Dermis blood vessel endothelial cell (primary cell): ENCODE data around the gene MPPED2. TPM values are rescaled to one million over a fixed set of nuclear protein-coding genes. Genes with fewer than 3 reads are reported as not detected.

ENCODE experiments used
- DNase-seq: peaks from one replicate; pipeline ENCODE4 v3.0.0; 2010
- total RNA-seq: library from RNA; depleted of rRNA; stranded (reverse); fragments of >200 nt; gene quantifications from 2 replicates; pipeline ENCODE4 v1.2.3, GENCODE V29; 2014

The MPPED2 gene
- total RNA-seq, 1 donor from 2014 or later = 0.85 TPM

GRCh38 chr11:30451167-30451566, 135.0 kb downstream of the MPPED2 start:
- DNase-seq = no peak

- DNase-seq = no peak
Measured at GRCh38 chr11:30447058-30447640, 139.0 kb downstream of the MPPED2 start.

DNA sequence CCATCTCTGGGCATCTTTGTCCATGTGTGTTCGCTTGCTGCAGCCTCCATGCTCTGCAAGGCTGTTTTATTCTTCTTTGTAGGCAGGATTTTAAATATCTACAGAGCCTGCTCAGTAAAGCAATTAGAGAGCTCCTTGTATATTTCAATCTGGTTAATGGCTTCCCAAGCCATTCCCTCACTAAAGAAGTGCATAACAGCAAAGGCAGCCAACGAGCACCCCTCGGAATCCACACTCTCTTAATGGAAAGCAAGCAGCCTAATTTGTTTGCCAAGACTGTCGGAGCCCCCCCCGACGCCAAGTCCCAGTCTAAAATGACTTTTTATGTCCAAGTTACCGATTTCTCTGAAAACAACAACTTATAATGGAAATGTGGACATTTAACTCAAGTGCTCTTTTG, 139.6 kb downstream of the MPPED2 start:
- no peak for DNase-seq

GRCh38 chr11:30445056-30445455, 141.1 kb downstream of the MPPED2 start:
- DNase-seq = no peak

GRCh38 chr11:30440510-30440909, 145.6 kb downstream of the MPPED2 start:
- no peak for DNase-seq

- DNase-seq = no peak
Measured at GRCh38 chr11:30436801-30437200, 149.4 kb downstream of the MPPED2 start.

- DNase-seq = no peak
Measured at GRCh38 chr11:30435488-30435887, 150.7 kb downstream of the MPPED2 start.

DNA sequence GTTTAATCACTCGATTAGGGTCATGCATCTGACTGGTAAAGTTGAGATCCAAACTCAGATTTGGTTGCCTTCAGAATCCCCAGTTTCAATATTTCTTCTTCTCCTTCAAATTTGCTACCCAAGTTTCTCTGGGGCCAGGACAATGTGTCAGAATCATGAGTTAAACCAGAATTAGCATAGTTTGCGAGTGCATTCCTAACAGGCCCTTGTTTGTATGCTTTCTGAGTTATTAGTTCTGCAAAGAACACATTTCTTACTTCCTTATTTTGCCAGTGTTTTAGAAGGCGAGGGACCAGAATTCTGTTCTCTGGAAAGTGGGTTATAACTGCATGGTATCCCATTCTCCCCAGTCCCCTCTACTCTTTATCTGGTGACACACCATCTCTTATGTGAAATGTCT, 151.3 kb downstream of the MPPED2 start:
- DNase-seq = no peak

DNA sequence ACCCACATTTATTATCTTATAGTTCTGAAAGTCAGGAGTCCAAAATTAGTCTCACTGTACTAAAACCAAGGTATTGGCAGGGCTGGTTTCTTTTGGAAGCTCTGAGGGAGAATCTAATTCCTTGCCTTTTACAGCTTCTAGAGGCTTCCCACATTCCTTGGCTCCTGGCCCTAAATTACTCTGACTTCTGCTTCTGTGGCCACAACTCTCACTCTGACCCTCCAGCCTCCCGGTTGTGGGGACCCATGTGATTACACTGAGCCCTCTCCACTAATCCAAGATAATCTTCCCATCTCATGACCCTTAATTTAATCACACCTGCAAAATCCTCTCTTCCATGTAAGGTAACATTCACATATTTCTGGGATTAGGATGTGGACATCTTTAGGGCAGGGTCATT, 152.3 kb downstream of the MPPED2 start:
- DNase-seq = no peak

- DNase-seq = no peak
Measured at GRCh38 chr11:30432716-30433115, 153.4 kb downstream of the MPPED2 start.

DNA sequence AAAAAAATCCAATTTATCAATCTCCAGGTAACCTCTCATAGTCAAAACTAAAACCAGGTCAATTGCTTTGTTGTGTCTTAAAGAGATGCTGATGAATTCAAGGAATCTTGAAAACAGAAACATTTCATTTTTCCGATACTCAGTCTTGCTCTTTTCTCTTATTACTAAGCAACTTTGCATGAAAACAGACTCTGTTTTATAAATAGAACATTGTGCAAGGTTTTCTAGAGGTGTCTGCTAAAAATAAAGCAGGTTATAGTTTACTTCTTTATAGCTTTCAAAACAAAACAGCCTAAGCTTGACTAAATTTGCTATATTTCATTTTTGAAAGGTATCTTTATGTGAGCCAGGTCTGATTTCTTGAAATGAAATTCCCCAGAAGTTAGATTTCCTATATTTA, 154.0 kb downstream of the MPPED2 start:
- no peak for DNase-seq

DNA sequence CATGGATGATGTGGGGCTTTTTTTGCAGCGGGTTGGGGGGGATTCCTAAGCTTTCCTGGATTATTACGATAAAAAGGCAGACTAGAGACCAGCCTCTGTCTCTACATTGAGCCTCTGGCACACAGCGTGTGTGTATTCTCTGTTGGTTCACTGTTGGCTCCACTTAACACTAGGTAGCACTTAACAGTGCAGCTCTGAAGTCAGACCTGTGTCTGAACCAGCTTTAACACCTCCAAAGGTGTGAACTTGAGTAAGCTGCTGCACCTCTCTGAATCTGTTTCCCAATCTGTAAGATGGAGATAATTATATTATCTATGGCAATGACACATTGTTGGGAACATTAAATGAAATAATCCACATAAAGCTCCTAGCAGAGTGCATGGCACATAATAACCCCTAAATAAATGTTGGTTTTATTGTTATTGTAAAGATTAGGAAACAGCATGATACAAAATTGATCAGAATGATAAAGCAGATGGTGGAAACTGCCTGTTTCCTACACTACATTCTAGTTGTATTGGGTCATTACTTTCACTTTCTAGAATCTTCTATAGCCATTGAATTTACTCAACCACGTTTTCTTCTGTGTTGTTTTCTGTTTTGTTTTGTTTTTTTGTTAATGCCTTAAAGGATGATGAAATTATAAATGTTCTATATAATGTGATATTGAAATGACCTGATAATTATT, 154.9 kb downstream of the MPPED2 start:
- DNase-seq = no peak

DNA sequence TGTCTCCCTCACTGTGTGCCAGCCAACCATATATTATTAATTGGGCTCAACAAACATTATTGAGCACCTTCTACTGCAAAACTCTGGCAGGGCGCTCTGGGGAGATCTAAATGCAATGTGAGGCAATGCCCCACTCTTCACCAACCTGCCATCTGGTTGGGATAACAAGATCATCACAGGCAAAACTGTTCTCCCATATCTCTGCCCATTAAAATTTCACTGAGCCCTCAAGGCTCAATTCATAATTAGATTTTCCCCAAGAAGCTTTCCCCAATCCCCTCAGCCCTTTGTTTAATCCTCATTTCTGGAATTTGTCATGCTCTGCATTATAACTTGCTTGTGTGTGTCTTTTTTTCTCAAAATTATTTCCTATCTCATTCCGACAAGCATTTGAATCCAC, 156.6 kb downstream of the MPPED2 start:
- no peak for DNase-seq

DNA sequence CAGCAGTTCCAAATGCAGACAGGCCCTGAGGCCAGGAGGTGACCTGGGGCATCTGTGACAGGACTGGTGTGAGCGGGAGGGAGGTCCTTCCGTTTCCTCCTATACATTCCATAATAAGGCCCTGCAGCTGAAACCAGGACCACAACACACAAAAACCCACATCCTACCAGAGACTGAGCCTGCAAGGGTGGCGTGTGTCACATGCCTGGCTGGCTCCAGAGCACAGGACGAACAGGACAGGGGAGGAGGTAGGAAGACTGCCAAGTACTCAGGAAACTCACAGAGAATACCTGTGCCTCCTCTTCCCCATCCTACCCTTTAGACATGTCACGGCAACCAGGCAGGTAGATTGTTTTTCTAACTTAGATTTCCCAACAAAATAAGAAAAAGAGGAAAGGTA, 159.4 kb downstream of the MPPED2 start:
- DNase-seq = no peak

- no peak for DNase-seq
Measured at GRCh38 chr11:30424844-30425243, 161.3 kb downstream of the MPPED2 start.

GRCh38 chr11:30424321-30424720, 161.8 kb downstream of the MPPED2 start:
- DNase-seq = no peak

DNA sequence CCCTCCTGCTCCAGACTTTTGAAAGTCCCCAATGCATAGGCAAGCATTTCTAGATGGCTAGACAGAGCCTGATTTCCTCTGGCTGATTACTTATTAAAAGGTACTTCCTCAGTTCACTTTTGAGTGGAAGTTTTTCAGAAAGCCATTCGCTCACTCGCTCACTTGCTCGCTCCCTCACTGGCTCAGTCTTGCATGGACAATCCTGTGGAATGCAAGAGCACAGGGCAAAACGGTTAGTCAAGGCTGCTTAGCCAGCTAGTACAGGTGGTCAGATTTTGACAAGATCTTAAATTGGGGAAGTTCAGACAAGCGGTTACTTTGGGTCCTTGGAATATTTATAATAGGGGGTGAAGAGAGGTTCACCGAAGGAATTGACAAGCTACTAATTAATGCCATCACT, 162.3 kb downstream of the MPPED2 start:
- DNase-seq = no peak

- no peak for DNase-seq
Measured at GRCh38 chr11:30423279-30423648, 162.9 kb downstream of the MPPED2 start.

DNA sequence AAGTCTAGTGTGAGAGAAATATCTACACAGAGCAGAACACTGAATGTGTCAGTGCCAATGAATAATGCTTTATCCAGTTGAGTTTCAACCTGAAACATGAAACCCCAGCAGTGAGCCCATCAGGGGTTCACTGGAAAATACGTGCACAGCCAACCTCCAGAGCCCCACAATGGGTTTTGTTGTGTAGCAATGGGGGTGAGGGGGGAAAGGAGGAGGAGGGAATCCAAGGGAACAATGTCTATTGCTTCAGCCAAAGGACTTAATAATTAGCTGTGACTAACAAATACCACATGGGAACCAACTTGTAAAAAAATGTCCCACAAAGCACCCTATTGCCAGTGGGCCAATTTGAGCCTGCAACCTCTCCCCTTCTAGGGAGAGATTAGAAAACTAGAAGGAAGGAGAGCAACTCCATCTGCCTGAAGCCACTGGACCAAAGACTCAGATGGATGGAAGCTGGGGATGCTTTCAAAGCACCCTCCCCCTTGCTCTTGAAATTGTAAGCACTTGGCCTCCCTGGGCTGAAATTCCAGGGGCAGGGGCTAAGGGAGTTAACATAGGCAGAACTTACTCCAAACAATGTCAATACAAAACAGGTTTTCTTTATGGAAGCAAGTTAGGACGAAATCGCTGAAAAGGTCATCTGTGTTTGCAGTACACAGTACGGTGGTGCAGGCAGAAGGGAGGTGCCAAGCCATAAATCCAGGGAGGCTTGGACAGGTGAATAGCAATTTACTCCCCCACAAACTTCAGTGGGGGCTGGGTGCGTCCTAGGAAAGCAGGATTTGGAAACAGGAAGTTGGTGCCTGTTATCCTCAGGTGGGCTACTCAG, 163.5 kb downstream of the MPPED2 start:
- no peak for DNase-seq

DNA sequence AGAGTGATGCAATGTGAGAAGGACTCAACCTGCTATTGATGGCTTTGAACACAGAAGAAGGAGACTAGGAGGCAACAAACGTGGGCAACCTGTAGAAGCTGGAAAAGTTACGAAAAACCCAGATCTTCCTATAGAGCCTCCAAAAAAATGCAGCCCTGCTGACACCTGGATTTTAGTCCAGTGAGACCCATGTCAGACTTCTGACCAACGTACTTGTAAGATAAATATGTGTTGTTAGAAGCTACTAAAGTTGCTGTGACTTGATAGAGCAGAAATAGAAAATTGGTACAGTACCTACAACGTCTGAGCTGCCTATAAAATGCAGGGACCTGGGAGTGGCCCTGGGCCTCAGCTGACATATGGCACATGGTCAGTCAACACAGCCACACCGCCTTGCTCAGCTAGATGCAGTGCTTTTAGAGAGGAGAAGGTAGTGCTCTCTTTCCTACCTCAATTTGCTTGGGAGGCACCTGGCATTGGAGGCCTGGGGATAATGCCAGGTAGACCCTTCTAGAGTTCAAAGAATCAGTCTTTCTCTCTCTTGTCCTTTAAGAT, 165.8 kb downstream of the MPPED2 start:
- no peak for DNase-seq

- no peak for DNase-seq
Measured at GRCh38 chr11:30414806-30415205, 171.3 kb downstream of the MPPED2 start.

GRCh38 chr11:30414244-30414643, 171.9 kb downstream of the MPPED2 start:
- DNase-seq = no peak

GRCh38 chr11:30412509-30412908, 173.6 kb downstream of the MPPED2 start:
- DNase-seq = no peak

GRCh38 chr11:30411383-30411782, 174.8 kb downstream of the MPPED2 start:
- no peak for DNase-seq
